Suppressor macrophage treated with lipopolysaccharide for 4 hours (primary cell): Measurements from ENCODE around the gene PDCD4.

Experiments
- DNase-seq: peaks from one replicate; pipeline ENCODE4 v3.0.0-alpha.2; 2020

PDCD4 gene

GRCh38 chr10:110871298-110872084, at the start of gene PDCD4:
Gene PDCD4, plus strand, starts transcription at chr10:110871928. Its CDS starts 4,100 bp downstream, at chr10:110876028.
- peak; percentile 98 for DNase-seq

GRCh38 chr10:110822035-110822711, 49.6 kb upstream of the PDCD4 start:
- no peak for DNase-seq

- DNase-seq: no peak
Measured at GRCh38 chr10:110822712-110823311, 48.9 kb upstream of the PDCD4 start.

GRCh38 chr10:110824152-110824441, 47.6 kb upstream of the PDCD4 start:
- DNase-seq: no peak

- no peak for DNase-seq
Measured at GRCh38 chr10:110824660-110825059, 47.1 kb upstream of the PDCD4 start.

GRCh38 chr10:110825508-110825907, 46.2 kb upstream of the PDCD4 start:
- no peak for DNase-seq

- DNase-seq: no peak
Measured at GRCh38 chr10:110827410-110827809, 44.3 kb upstream of the PDCD4 start.

GRCh38 chr10:110827875-110828274, 43.9 kb upstream of the PDCD4 start:
- no peak for DNase-seq

- DNase-seq: no peak
Measured at GRCh38 chr10:110828525-110828924, 43.2 kb upstream of the PDCD4 start.

- no peak for DNase-seq
Measured at GRCh38 chr10:110829721-110830410, 41.9 kb upstream of the PDCD4 start.

- DNase-seq: no peak
Measured at GRCh38 chr10:110833234-110833940, 38.3 kb upstream of the PDCD4 start.

- DNase-seq: no peak
Measured at GRCh38 chr10:110833941-110834628, 37.6 kb upstream of the PDCD4 start.

- no peak for DNase-seq
Measured at GRCh38 chr10:110834629-110835301, 37.0 kb upstream of the PDCD4 start.

- DNase-seq: no peak
Measured at GRCh38 chr10:110835841-110836240, 35.9 kb upstream of the PDCD4 start.

- DNase-seq: no peak
Measured at GRCh38 chr10:110836706-110837105, 35.0 kb upstream of the PDCD4 start.

- no peak for DNase-seq
Measured at GRCh38 chr10:110837418-110838171, 34.1 kb upstream of the PDCD4 start.

GRCh38 chr10:110840225-110840922, 31.4 kb upstream of the PDCD4 start:
- no peak for DNase-seq

- no peak for DNase-seq
Measured at GRCh38 chr10:110840923-110841428, 30.8 kb upstream of the PDCD4 start.

GRCh38 chr10:110841767-110842267, 29.9 kb upstream of the PDCD4 start:
- no peak for DNase-seq
